A549 (cell line): Measurements from ENCODE around the gene PLD2. TPM values are rescaled to one million over a fixed set of nuclear protein-coding genes. Genes with fewer than 3 reads are reported as not detected.

Experiments
- ATAC-seq, 2 experiments: fragments of 200-7000 bp in 1 of 2; fragments of >200 bp in 1 of 2; cut with Nextera tagmentation in 1 of 2; cut with Tn5 transposase in 1 of 2; 3 replicates each; pipeline versions ENCODE4 v1.8.0 to v1.9.1; 2018 to 2020; ENCODE audit warnings: mild to moderate bottlenecking in 1 of 2, moderate library complexity in 1 of 2
- CTCF ChIA-PET: fragments of 300-600 bp; sonication (Branson Sonifier 250); formaldehyde crosslinking; extraction: SDS; loops from one replicate; lab custom pipeline; 2021; ENCODE audit warnings: antibody characterized with exemption, inconsistent platforms; lab: Yijun Ruan, JAX
- POLR2A ChIA-PET: fragments of 350-600 bp; formaldehyde crosslinking; extraction: SDS; loops from one replicate; lab custom pipeline; 2021; ENCODE audit warnings: antibody characterized with exemption, inconsistent platforms; lab: Yijun Ruan, JAX
- DNase-seq, 2 experiments: peaks; one replicate each; pipeline versions ENCODE4 v3.0.0 to v3.0.0-alpha.2; 2011 to 2016; ENCODE audit warnings: low read depth in 1 of 2, low spot score in 1 of 2
- FAIRE-seq: peaks from 2 replicates; lab custom pipeline; 2011; peaks lifted over from hg19 to GRCh38; lab: Jason Lieb, UNC
- H3K27ac ChIP-seq, 2 experiments: fragments of >200 bp; sonication (Bioruptor Twin); formaldehyde crosslinking; 3 replicates each; pipeline ENCODE4 v1.5.1; 2016 to 2017
- H3K4me1 ChIP-seq: fragments of >200 bp; sonication (Bioruptor Twin); formaldehyde crosslinking; 3 replicates; pipeline ENCODE4 v1.6.1; 2016
- H3K4me2 ChIP-seq: fragments of >200 bp; sonication (Bioruptor Twin); formaldehyde crosslinking; 3 replicates; pipeline ENCODE4 v1.6.1; 2016
- H3K4me3 ChIP-seq: fragments of >200 bp; sonication (Bioruptor Twin); formaldehyde crosslinking; 3 replicates; pipeline ENCODE4 v1.5.1; 2016
- H3K9me3 ChIP-seq: fragments of >200 bp; sonication (Bioruptor Twin); formaldehyde crosslinking; 3 replicates; pipeline ENCODE4 v1.6.1; 2016
- BHLHE40 ChIP-seq: IDR thresholded peaks from 2 replicates; pipeline ENCODE4 v1.6.1; 2012; ENCODE audit warnings: low read depth, low read length, inconsistent platforms
- CBX2 ChIP-seq: fragments of 200-600 bp; sonication (generic); IDR thresholded peaks from 2 replicates; pipeline ENCODE4 v1.6.1; 2016; ENCODE audit warnings: low read depth, mild to moderate bottlenecking, borderline replicate concordance
- CEBPB ChIP-seq, 2 experiments: fragments of >200 bp in 1 of 2; sonication (Bioruptor Twin) in 1 of 2; formaldehyde crosslinking in 1 of 2; IDR thresholded peaks; 2 replicates each; pipeline ENCODE4 v1.6.1; 2012 to 2016
- EHF ChIP-seq: fragments of 250-450 bp; sonication (Bioruptor Pico); IDR thresholded peaks from 2 replicates; pipeline ENCODE4 v1.5.0; 2020; ENCODE audit warnings: mild to moderate bottlenecking
- FOSB ChIP-seq: fragments of 250-450 bp; sonication (Bioruptor Pico); IDR thresholded peaks from 2 replicates; pipeline ENCODE4 v1.5.0; 2020; ENCODE audit warnings: mild to moderate bottlenecking, moderate library complexity
- GATA3 ChIP-seq: IDR thresholded peaks from 2 replicates; pipeline ENCODE4 v1.6.1; 2012; ENCODE audit warnings: borderline replicate concordance
- JUN ChIP-seq, 2 experiments: fragments of >200 bp; sonication (Bioruptor Twin); formaldehyde crosslinking; IDR thresholded peaks; 2 replicates in 1 of 2; 3 replicates in 1 of 2; pipeline ENCODE4 v1.6.1; 2016 to 2017
- KDM1A ChIP-seq: fragments of 200-600 bp; sonication (generic); IDR thresholded peaks from 2 replicates; pipeline ENCODE4 v1.6.1; 2016; ENCODE audit warnings: low read depth, mild to moderate bottlenecking
- KDM5A ChIP-seq: fragments of 200-600 bp; sonication (generic); IDR thresholded peaks from 2 replicates; pipeline ENCODE4 v1.6.1; 2016; ENCODE audit warnings: antibody characterized with exemption, mild to moderate bottlenecking
- MAZ ChIP-seq: fragments of 150-350 bp; IDR thresholded peaks from 2 replicates; pipeline ENCODE4 v1.6.1; 2014; ENCODE audit warnings: antibody characterized with exemption, low read depth, low read length, borderline replicate concordance
- POLR2AphosphoS2 ChIP-seq: conservative IDR thresholded peaks from 2 replicates; pipeline ENCODE4 v1.6.1; 2012; ENCODE audit warnings: low read length, improper control_type of control experiment, inconsistent platforms
- RCOR1 ChIP-seq: fragments of 150-350 bp; IDR thresholded peaks from 2 replicates; pipeline ENCODE4 v1.6.1; 2014; ENCODE audit warnings: antibody characterized with exemption, low read length, low read depth
- RFX5 ChIP-seq: fragments of 450-650 bp; IDR thresholded peaks from 2 replicates; pipeline ENCODE4 v1.7.1; 2014; ENCODE audit warnings: antibody characterized with exemption, mild to moderate bottlenecking, moderate library complexity
- SREBF2 ChIP-seq: fragments of 450-650 bp; IDR thresholded peaks from 2 replicates; pipeline ENCODE4 v1.6.1; 2014; ENCODE audit warnings: mild to moderate bottlenecking, moderate library complexity
- TFCP2L1 ChIP-seq: fragments of 250-450 bp; sonication (Bioruptor Pico); IDR thresholded peaks from 2 replicates; pipeline ENCODE4 v1.5.0; 2021; ENCODE audit warnings: mild to moderate bottlenecking
- WGBS: methylation state at CpG from one replicate; pipeline ENCODE4 v1.1.6; 2017; ENCODE audit errors: missing lambda C conversion rate; 5-methylcytosine and 5-hydroxymethylcytosine counted together
- polyA plus RNA-seq, 4 experiments: library from polyadenylated mRNA; depleted of rRNA in 3 of 4; stranded (reverse); fragments of >200 nt; fragmentation: RNase III in 1 of 4; extraction: RNeasy Plus Mini Kit Qiagen cat#74134 plus additional on column Dnase treatment in 1 of 4; gene quantifications; 2 replicates in 3 of 4; 3 replicates in 1 of 4; pipeline ENCODE4 v1.2.3, GENCODE V29; 2011 to 2017
- TF ChIP-seq, protein P1 (sequence below): IDR thresholded peaks from 2 replicates; pipeline ENCODE4 v1.6.1; 2012
- TF ChIP-seq, protein P2 (sequence below): IDR thresholded peaks from 2 replicates; pipeline ENCODE4 v1.6.1; 2012
- TF ChIP-seq, protein P3 (sequence below): fragments of 200-600 bp; sonication (generic); IDR thresholded peaks from 2 replicates; pipeline ENCODE4 v1.6.1; 2016; ENCODE audit warnings: antibody characterized with exemption, mild to moderate bottlenecking, moderate library complexity
- TF ChIP-seq, protein P4 (sequence below): fragments of 250-450 bp; sonication (Bioruptor Pico); IDR thresholded peaks from 2 replicates; pipeline ENCODE4 v1.5.0; 2021; ENCODE audit warnings: mild to moderate bottlenecking, moderate library complexity, borderline replicate concordance
- TF ChIP-seq, protein P5 (sequence below): fragments of 450-650 bp; IDR thresholded peaks from 2 replicates; pipeline ENCODE4 v1.6.1; 2014; ENCODE audit warnings: antibody characterized with exemption

Gene PLD2
- polyA plus RNA-seq, 2 of the 4 experiments (the other 2 are of a cell fraction), result 17.0 to 23.0 TPM

DNA sequence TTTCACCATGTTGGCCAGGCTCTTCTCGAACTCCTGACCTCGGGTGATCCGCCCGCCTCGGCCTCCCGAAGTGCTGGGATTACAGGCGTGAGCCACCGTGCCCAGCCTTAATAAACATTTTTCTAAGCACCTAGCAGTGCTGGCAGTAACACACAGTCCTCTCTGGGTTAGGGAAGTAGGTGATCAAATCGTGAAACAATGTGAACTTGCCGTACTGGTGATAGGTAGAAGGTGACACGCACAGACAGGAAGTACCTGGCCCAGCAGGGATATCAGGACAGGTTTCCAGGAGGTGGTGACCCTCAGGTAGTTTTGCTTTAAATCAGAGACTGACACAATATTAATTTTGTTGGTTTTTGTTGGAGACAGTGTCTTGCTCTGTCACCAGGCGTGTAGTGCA lies 4.5 kb downstream of the PLD2 start:
- Histone ChIP-seq H3K4me1 (peaks cover 9% of the 10 kb centered on the region; the same call in 2 of the 3 replicates), H3K27ac (no peak overlapping the region), H3K4me3 (no peak overlapping the region), H3K9me3 (no peaks in the 10 kb centered on the region), H3K4me2 (no peak overlapping the region)
- ATAC-seq, result no peak
- no peak for FAIRE-seq
- POLR2A ChIA-PET, result no interaction called here
- CTCF ChIA-PET, result interaction anchor here (1.3 to 1.9 kb wide), 5 partner anchors 21 to 76 kb away, joined by 3 to 16 read pairs (median 5); no protein-coding TSS in a partner anchor
- no peak for TF ChIP-seq CEBPB (IDR thresholded peaks at IDR 0.05)
- TF ChIP-seq CBX2, result no peak
- TF ChIP-seq MAZ, result no peak
- no peak for TF ChIP-seq FOSB (CRISPR knock-in tag)
- TF ChIP-seq JUN (IDR thresholded peaks at IDR 0.05), result no peak
- TF ChIP-seq EHF, result no peak
- TF ChIP-seq TFCP2L1 (CRISPR knock-in tag), result no peak
- TF ChIP-seq BHLHE40, result no peak
- TF ChIP-seq GATA3, result no peak
- no peak for TF ChIP-seq RCOR1
- TF ChIP-seq, protein P1, sequence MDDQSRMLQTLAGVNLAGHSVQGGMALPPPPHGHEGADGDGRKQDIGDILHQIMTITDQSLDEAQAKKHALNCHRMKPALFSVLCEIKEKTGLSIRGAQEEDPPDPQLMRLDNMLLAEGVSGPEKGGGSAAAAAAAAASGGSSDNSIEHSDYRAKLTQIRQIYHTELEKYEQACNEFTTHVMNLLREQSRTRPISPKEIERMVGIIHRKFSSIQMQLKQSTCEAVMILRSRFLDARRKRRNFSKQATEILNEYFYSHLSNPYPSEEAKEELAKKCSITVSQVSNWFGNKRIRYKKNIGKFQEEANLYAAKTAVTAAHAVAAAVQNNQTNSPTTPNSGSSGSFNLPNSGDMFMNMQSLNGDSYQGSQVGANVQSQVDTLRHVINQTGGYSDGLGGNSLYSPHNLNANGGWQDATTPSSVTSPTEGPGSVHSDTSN, result no peak
- TF ChIP-seq KDM5A, result no peak
- no peak for TF ChIP-seq RFX5
- TF ChIP-seq, protein P2, sequence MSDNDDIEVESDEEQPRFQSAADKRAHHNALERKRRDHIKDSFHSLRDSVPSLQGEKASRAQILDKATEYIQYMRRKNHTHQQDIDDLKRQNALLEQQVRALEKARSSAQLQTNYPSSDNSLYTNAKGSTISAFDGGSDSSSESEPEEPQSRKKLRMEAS, result no peak
- TF ChIP-seq, protein P3, sequence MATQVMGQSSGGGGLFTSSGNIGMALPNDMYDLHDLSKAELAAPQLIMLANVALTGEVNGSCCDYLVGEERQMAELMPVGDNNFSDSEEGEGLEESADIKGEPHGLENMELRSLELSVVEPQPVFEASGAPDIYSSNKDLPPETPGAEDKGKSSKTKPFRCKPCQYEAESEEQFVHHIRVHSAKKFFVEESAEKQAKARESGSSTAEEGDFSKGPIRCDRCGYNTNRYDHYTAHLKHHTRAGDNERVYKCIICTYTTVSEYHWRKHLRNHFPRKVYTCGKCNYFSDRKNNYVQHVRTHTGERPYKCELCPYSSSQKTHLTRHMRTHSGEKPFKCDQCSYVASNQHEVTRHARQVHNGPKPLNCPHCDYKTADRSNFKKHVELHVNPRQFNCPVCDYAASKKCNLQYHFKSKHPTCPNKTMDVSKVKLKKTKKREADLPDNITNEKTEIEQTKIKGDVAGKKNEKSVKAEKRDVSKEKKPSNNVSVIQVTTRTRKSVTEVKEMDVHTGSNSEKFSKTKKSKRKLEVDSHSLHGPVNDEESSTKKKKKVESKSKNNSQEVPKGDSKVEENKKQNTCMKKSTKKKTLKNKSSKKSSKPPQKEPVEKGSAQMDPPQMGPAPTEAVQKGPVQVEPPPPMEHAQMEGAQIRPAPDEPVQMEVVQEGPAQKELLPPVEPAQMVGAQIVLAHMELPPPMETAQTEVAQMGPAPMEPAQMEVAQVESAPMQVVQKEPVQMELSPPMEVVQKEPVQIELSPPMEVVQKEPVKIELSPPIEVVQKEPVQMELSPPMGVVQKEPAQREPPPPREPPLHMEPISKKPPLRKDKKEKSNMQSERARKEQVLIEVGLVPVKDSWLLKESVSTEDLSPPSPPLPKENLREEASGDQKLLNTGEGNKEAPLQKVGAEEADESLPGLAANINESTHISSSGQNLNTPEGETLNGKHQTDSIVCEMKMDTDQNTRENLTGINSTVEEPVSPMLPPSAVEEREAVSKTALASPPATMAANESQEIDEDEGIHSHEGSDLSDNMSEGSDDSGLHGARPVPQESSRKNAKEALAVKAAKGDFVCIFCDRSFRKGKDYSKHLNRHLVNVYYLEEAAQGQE, result no peak
- 89% methylated on average over 12 of the region's 12 CpGs for WGBS
- DNase-seq, result no peak

DNA sequence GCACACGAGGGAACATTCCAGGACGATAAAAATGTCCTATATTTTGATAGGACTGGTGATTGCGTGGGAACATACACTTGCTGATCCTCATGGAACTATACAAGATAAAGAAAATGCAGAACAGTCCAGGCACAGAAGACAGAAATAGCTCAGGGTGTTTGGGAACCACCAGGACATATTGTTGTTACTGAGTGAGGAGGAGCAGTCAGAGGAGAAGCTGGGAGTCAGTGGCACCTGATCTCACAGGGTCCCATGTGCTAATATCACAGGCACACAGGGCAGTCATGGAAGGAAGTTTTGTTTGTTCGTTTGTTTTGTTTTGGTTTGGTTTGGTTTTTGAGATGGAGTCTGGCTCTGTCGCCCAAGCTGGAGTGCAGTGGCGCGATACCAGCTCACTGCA lies 5.7 kb downstream of the PLD2 start:
- H3K9me3 ChIP-seq, result no peaks in the 10 kb centered on the region
- H3K4me1 ChIP-seq, result peaks cover 7% of the 10 kb centered on the region; the same call in 2 of the 3 replicates
- H3K4me3 ChIP-seq, result no peak overlapping the region
- ATAC-seq (no peak), FAIRE-seq (no peak), DNase-seq (no peak)
- no peak overlapping the region for H3K4me2 ChIP-seq
- CTCF ChIA-PET, result interaction anchor here (0.6 to 1.9 kb wide), 6 partner anchors 11 to 243 kb away, joined by 3 to 16 read pairs (median 6); partner anchors contain the start of gene VMO1
- H3K27ac ChIP-seq, result no peak overlapping the region
- 84% methylated on average over 7 of the region's 7 CpGs for WGBS
- TF ChIP-seq TFCP2L1 (CRISPR knock-in tag) (no peak), KDM1A (no peak)
- POLR2A ChIA-PET, result no interaction called here

DNA sequence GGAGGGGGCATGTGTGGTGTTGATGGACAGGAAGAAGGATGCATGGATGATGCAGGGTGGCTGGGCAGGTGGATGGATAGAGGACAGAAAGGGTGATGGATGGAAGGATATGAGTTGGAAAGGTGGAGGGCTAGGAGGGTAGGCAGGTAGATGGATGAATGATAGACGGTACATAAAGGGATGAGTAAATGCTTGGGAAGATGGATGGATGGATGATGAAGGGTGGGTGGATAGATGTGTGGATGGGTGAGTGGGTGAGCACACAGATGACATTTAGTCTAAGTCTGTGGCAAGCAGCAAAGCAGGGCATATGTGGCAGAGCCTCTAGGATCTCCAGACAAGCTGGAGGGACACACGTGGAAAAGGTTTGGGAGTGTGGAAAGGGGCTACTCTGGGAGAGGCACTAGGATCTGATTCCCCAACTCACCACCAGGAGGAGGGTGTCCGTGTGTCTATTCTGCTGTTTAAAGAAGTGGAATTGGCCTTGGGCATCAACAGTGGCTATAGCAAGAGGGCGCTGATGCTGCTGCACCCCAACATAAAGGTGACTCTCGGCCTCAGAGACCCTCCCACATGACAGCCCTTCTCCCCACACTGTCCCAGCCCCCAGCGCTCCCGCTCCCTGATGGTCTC lies 8.2 kb downstream of the PLD2 start:
- DNase-seq (peak in 1 of 2 experiments; percentile 36), ATAC-seq (peak; percentile 62 to 81; a peak in 5 of 6 replicates), FAIRE-seq (no peak)
- Histone ChIP-seq H3K4me3 (no peak overlapping the region), H3K4me2 (no peak overlapping the region), H3K27ac (no peak overlapping the region), H3K9me3 (no peaks in the 10 kb centered on the region), H3K4me1 (no peaks in the 10 kb centered on the region)
- ChIA-PET POLR2A (no interaction called here), CTCF (interaction anchor here (1.1 to 2.4 kb wide), 4 partner anchors 25 to 88 kb away, joined by 3 to 9 read pairs (median 4); partner anchors contain the start of gene CHRNE)
- 83% methylated on average over 7 of the region's 7 CpGs for WGBS
- TF ChIP-seq CEBPB (IDR thresholded peaks at IDR 0.05) (no peak), POLR2AphosphoS2 (no peak), RCOR1 (no peak), SREBF2 (no peak)
- TF ChIP-seq, protein P3, result no peak
- TF ChIP-seq, protein P4, sequence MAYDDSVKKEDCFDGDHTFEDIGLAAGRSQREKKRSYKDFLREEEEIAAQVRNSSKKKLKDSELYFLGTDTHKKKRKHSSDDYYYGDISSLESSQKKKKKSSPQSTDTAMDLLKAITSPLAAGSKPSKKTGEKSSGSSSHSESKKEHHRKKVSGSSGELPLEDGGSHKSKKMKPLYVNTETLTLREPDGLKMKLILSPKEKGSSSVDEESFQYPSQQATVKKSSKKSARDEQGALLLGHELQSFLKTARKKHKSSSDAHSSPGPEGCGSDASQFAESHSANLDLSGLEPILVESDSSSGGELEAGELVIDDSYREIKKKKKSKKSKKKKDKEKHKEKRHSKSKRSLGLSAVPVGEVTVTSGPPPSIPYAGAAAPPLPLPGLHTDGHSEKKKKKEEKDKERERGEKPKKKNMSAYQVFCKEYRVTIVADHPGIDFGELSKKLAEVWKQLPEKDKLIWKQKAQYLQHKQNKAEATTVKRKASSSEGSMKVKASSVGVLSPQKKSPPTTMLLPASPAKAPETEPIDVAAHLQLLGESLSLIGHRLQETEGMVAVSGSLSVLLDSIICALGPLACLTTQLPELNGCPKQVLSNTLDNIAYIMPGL, result no peak
- TF ChIP-seq, protein P5, sequence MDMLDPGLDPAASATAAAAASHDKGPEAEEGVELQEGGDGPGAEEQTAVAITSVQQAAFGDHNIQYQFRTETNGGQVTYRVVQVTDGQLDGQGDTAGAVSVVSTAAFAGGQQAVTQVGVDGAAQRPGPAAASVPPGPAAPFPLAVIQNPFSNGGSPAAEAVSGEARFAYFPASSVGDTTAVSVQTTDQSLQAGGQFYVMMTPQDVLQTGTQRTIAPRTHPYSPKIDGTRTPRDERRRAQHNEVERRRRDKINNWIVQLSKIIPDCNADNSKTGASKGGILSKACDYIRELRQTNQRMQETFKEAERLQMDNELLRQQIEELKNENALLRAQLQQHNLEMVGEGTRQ, result no peak
